GM18517 (cell line): ENCODE measurements around the gene CAPN12.

Experiments used
- ATAC-seq: cut with Tn5 transposase; IDR thresholded peaks from one replicate; pipeline ENCODE4 v1.9.1; 2021; ENCODE audit warnings: mild to moderate bottlenecking, moderate library complexity; ENCODE audit not compliant: unreplicated experiment

CAPN12 gene

GRCh38 chr19:38698225-38699026 is 45.8 kb downstream of the CAPN12 start:
- ATAC-seq = no peak

GRCh38 chr19:38697641-38698071 is 46.6 kb downstream of the CAPN12 start:
- ATAC-seq = no peak

- no peak for ATAC-seq
These were observed 47.1 kb downstream of the CAPN12 start for GRCh38 chr19:38697197-38697596.

- ATAC-seq = no peak
These were observed 47.6 kb downstream of the CAPN12 start for GRCh38 chr19:38696729-38697055.

- no peak for ATAC-seq
These were observed 48.2 kb downstream of the CAPN12 start for GRCh38 chr19:38695832-38696728.

GRCh38 chr19:38695317-38695683 is 49.0 kb downstream of the CAPN12 start:
- no peak for ATAC-seq

- no peak for ATAC-seq
These were observed 50.7 kb downstream of the CAPN12 start for GRCh38 chr19:38693380-38694223.

- ATAC-seq = no peak
These were observed 51.6 kb downstream of the CAPN12 start for GRCh38 chr19:38692458-38693379.

- ATAC-seq = no peak
These were observed 52.3 kb downstream of the CAPN12 start for GRCh38 chr19:38691938-38692457.

GRCh38 chr19:38690832-38691231 is 53.4 kb downstream of the CAPN12 start:
- ATAC-seq = no peak

GRCh38 chr19:38690146-38690545 is 54.1 kb downstream of the CAPN12 start:
- no peak for ATAC-seq

- ATAC-seq = no peak
These were observed 56.4 kb downstream of the CAPN12 start for GRCh38 chr19:38687837-38688378.

- no peak for ATAC-seq
These were observed 57.8 kb downstream of the CAPN12 start for GRCh38 chr19:38686530-38686888.

GRCh38 chr19:38685666-38686529 is 58.4 kb downstream of the CAPN12 start:
- ATAC-seq = no peak

GRCh38 chr19:38684862-38685665 is 59.2 kb downstream of the CAPN12 start:
- no peak for ATAC-seq

GRCh38 chr19:38684078-38684861 is 60.0 kb downstream of the CAPN12 start:
- no peak for ATAC-seq
